Activated naive CD4-positive, alpha-beta T cell treated with anti-CD3 and anti-CD28 coated beads for 36 hours (primary cell): Measurements from ENCODE around the gene CGNL1. TPM values are rescaled to one million over a fixed set of nuclear protein-coding genes. Genes with fewer than 3 reads are reported as not detected.

Experiments used
- CTCF ChIA-PET: fragments of 350-600 bp; sonication (Branson Sonifier 250); formaldehyde crosslinking; loops from one replicate; lab custom pipeline; 2021; ENCODE audit warnings: antibody characterized with exemption; lab: Charles Lee
- DNase-seq: peaks from one replicate; pipeline ENCODE4 v3.0.0-alpha.2; 2020
- H3K27ac Mint-ChIP-seq: one replicate; pipeline ENCODE4 v1.8.0; 2021; ENCODE audit warnings: mild to moderate bottlenecking, mixed read lengths
- H3K27me3 Mint-ChIP-seq: one replicate; pipeline ENCODE4 v1.8.0; 2021; ENCODE audit warnings: low read depth, mixed read lengths
- H3K36me3 Mint-ChIP-seq: one replicate; pipeline ENCODE4 v1.8.0; 2021; ENCODE audit warnings: low read depth, mixed read lengths
- H3K4me1 Mint-ChIP-seq: one replicate; pipeline ENCODE4 v1.8.0; 2021; ENCODE audit warnings: low read depth, mixed read lengths
- H3K4me3 Mint-ChIP-seq: one replicate; pipeline ENCODE4 v1.8.0; 2021; ENCODE audit warnings: mild to moderate bottlenecking, moderate library complexity, mixed read lengths
- H3K9me3 Mint-ChIP-seq: one replicate; pipeline ENCODE4 v1.8.0; 2021; ENCODE audit warnings: mixed read lengths
- intact Hi-C: fragments of 100-400 bp; cut with micrococcal nuclease; formaldehyde crosslinking; loops from one replicate; pipeline ENCODE4 v1.15.1; 2023
- total RNA-seq, 2 experiments: library from RNA; stranded (reverse); gene quantifications; one replicate each; pipeline ENCODE4 v1.2.3, GENCODE V29; 2021

CGNL1 gene
- total RNA-seq, 2 experiments from 2014 or later = not detected

DNA sequence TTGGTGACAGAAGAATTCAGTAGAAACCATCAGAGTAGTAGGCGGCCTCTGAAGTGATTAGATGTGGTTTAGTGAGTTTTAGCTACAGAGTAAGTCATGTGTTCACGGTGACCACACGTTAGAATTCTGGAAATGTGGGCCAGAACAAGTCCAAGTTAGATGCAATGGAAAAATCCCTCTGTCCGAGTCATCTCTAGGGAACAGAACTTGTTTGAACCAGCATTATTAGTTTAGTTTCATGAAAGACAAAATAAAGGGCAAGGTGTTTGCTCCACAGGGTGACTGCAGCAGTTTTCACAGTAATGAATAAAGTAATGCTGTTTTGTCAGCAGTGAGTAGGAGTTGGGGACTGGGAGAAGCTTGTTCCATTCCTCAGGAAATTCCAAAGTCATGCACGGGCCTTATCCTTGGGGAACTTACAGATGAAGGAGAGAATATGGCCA, 100.2 kb downstream of the CGNL1 start:
- Mint-ChIP-seq H3K36me3 (no peaks in the 10 kb centered on the region), H3K4me3 (no peak overlapping the region), H3K27ac (no peak overlapping the region), H3K4me1 (no peaks in the 10 kb centered on the region), H3K27me3 (peaks cover 30% of the 10 kb centered on the region), H3K9me3 (no peaks in the 10 kb centered on the region)
- DNase-seq = no peak
- CTCF ChIA-PET = no interaction called here
- intact Hi-C loops = no loop called here

- Mint-ChIP-seq H3K36me3 (no peaks in the 10 kb centered on the region), H3K27me3 (peaks cover 19% of the 10 kb centered on the region), H3K4me1 (no peaks in the 10 kb centered on the region), H3K4me3 (no peak overlapping the region), H3K27ac (no peak overlapping the region), H3K9me3 (no peaks in the 10 kb centered on the region)
- CTCF ChIA-PET = no interaction called here
- DNase-seq = no peak
- intact Hi-C loops = no loop called here
These were observed 101.6 kb downstream of the CGNL1 start for GRCh38 chr15:57477736-57478522.

DNA sequence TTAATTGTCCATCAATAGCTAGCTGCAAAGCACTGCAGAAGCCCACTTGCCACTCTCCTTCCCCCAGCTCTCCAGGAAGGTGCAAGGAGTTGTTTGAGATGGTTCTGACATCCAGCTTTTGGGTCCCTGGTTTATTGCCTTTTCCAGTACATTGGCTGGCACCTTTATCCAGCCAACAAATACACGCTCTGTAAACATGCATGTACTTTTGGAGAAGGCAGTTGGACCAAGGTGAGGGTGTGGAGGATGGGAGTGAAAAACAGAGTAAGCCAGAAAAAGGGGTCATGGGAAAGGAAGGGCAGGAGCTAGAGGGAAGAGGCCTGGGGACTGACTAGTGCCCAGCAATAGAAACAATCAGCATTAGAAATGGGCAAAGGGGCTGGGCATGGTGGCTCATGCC, 102.7 kb downstream of the CGNL1 start:
- no peak overlapping the region for H3K4me3 Mint-ChIP-seq
- intact Hi-C loops = no loop called here
- CTCF ChIA-PET = no interaction called here
- no peak overlapping the region for H3K27ac Mint-ChIP-seq
- no peaks in the 10 kb centered on the region for H3K9me3 Mint-ChIP-seq
- no peak for DNase-seq
- H3K36me3 Mint-ChIP-seq = no peaks in the 10 kb centered on the region
- no peaks in the 10 kb centered on the region for H3K4me1 Mint-ChIP-seq
- H3K27me3 Mint-ChIP-seq = peaks cover 17% of the 10 kb centered on the region

DNA sequence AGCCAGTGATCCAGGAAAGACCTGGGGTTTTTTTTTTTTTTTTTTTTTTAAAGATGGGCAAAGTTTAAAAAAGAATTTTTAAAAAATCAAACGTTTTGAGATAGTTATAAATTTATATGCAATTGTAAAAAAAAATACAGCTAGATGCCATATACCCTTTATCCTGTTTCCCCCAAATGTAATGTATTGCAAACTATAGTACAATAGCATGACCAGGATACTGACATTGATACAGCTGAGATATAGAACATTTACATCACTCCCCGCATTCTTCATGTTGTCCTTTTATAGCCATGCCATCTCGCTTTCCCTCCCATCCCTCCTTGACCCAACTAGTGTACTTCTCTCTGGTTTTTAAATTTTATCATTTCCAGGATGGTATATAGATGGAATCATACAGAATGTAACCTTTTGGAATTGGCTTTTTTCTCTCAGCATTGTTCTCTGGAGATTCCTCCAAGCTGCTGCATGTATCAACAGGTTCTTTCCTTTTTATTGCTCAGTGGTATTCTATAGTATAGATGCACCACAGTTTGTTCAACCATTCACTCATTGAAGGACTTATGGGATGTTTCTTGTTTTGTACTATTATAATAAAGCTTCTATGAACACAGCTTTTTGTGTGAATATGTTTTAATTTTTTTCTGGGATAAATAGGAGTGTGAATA, 104.9 kb downstream of the CGNL1 start:
- Mint-ChIP-seq H3K9me3 (no peaks in the 10 kb centered on the region), H3K27ac (no peak overlapping the region), H3K4me1 (no peaks in the 10 kb centered on the region), H3K4me3 (no peak overlapping the region), H3K36me3 (no peaks in the 10 kb centered on the region), H3K27me3 (peaks cover 8% of the 10 kb centered on the region)
- CTCF ChIA-PET = interaction anchor here (0.7 kb wide), 1 partner anchor 35 kb away, joined by 3 read pairs; no protein-coding TSS in a partner anchor
- no peak for DNase-seq
- intact Hi-C loops = no loop called here

- H3K27ac Mint-ChIP-seq = no peak overlapping the region
- H3K9me3 Mint-ChIP-seq = no peaks in the 10 kb centered on the region
- H3K27me3 Mint-ChIP-seq = peaks cover 21% of the 10 kb centered on the region
- H3K4me3 Mint-ChIP-seq = no peak overlapping the region
- intact Hi-C loops = no loop called here
- no peak for DNase-seq
- H3K4me1 Mint-ChIP-seq = no peaks in the 10 kb centered on the region
- CTCF ChIA-PET = no interaction called here
- H3K36me3 Mint-ChIP-seq = no peaks in the 10 kb centered on the region
These were observed 109.6 kb downstream of the CGNL1 start for GRCh38 chr15:57485869-57486268.

GRCh38 chr15:57486833-57487232, 110.5 kb downstream of the CGNL1 start:
- no peaks in the 10 kb centered on the region for H3K36me3 Mint-ChIP-seq
- no peak for DNase-seq
- H3K4me1 Mint-ChIP-seq = no peaks in the 10 kb centered on the region
- peaks cover 25% of the 10 kb centered on the region for H3K27me3 Mint-ChIP-seq
- H3K4me3 Mint-ChIP-seq = no peak overlapping the region
- H3K27ac Mint-ChIP-seq = no peak overlapping the region
- CTCF ChIA-PET = interaction anchor here (0.7 kb wide), 1 partner anchor 249 kb away, joined by 3 read pairs; no protein-coding TSS in a partner anchor
- intact Hi-C loops = no loop called here
- no peaks in the 10 kb centered on the region for H3K9me3 Mint-ChIP-seq

DNA sequence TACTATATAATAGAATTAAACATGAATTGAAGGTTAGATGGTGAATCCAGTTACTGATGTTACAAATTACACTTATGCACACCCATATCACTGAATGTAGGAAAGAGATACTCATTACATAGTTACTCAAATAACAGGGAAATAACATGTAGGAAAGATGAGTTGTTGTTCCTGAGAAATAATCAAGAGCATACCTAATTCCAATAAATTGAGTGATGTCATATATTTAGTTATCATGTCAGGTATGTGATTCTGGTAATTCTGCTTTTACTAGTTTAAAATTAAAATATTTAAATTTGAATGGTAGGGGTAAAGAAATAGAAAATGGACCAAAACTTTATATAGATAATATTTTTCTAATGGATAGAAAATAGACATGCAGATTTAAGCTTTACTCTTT, 112.8 kb downstream of the CGNL1 start:
- no peak overlapping the region for H3K4me3 Mint-ChIP-seq
- CTCF ChIA-PET = no interaction called here
- H3K36me3 Mint-ChIP-seq = no peaks in the 10 kb centered on the region
- H3K27ac Mint-ChIP-seq = no peak overlapping the region
- DNase-seq = no peak
- no peaks in the 10 kb centered on the region for H3K4me1 Mint-ChIP-seq
- H3K27me3 Mint-ChIP-seq = peaks cover 23% of the 10 kb centered on the region
- H3K9me3 Mint-ChIP-seq = no peaks in the 10 kb centered on the region
- intact Hi-C loops = no loop called here

DNA sequence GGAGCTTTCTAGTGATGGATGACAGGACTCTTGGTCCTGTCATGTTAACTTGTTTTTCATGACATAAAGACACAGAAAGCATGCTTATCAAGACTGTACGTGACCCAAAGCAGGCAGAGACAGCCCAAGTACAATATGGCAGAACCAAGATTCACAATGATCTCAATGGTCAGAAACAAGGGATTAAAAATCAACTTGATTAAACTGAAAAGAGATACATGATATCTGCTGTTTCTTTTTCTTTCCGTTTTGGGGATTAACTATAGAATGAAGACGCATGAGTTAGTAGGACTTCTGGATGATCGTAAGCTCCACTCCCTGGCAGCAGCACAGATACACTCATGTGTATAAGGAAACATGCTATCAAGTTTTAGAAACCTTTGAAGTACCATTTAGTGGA, 117.0 kb downstream of the CGNL1 start:
- no peak overlapping the region for H3K4me3 Mint-ChIP-seq
- no peaks in the 10 kb centered on the region for H3K4me1 Mint-ChIP-seq
- CTCF ChIA-PET = no interaction called here
- no peaks in the 10 kb centered on the region for H3K9me3 Mint-ChIP-seq
- H3K27me3 Mint-ChIP-seq = peaks cover 13% of the 10 kb centered on the region
- intact Hi-C loops = no loop called here
- H3K36me3 Mint-ChIP-seq = no peaks in the 10 kb centered on the region
- DNase-seq = no peak
- H3K27ac Mint-ChIP-seq = no peak overlapping the region

GRCh38 chr15:57494581-57494980, 118.3 kb downstream of the CGNL1 start:
- intact Hi-C loops = no loop called here
- Mint-ChIP-seq H3K4me1 (no peaks in the 10 kb centered on the region), H3K4me3 (no peak overlapping the region), H3K27me3 (peaks cover 11% of the 10 kb centered on the region), H3K9me3 (no peaks in the 10 kb centered on the region), H3K27ac (no peak overlapping the region), H3K36me3 (no peaks in the 10 kb centered on the region)
- no peak for DNase-seq
- CTCF ChIA-PET = no interaction called here

- Mint-ChIP-seq H3K4me1 (no peaks in the 10 kb centered on the region), H3K36me3 (no peaks in the 10 kb centered on the region), H3K4me3 (no peak overlapping the region), H3K27me3 (peaks cover 8% of the 10 kb centered on the region), H3K27ac (no peak overlapping the region), H3K9me3 (no peaks in the 10 kb centered on the region)
- intact Hi-C loops = no loop called here
- CTCF ChIA-PET = no interaction called here
- no peak for DNase-seq
These were observed 118.7 kb downstream of the CGNL1 start for GRCh38 chr15:57495041-57495440.

DNA sequence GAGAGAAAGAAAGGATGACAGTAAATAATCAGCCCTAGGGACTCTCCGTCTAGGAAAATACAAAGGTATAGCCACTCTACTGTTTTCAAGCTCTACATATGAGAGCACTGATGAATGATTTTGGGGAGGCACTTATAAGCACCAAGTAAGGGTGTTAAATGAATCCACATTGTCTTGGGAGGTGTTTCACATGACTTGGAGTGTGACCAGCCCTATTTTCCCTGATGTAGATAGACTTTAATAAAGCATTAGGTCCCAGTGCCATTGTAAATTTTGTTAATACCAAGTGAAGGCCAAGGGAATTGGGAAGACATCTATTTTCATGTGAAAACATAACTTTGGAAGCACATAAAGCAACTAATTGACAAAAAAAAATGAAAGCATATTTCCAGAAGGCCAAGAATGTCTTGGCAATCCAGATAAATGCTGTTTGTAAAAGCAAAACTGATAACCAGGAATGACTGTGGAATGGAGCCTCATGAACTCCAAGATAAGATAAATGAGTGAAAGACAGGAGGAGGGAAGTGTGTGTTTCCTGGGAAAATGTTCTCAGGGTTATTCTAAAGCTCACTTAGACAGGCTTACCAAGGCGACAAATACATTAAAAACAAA, 119.4 kb downstream of the CGNL1 start:
- H3K27me3 Mint-ChIP-seq = peaks cover 5% of the 10 kb centered on the region
- intact Hi-C loops = no loop called here
- H3K27ac Mint-ChIP-seq = no peak overlapping the region
- H3K4me1 Mint-ChIP-seq = no peaks in the 10 kb centered on the region
- no peaks in the 10 kb centered on the region for H3K36me3 Mint-ChIP-seq
- no peak for DNase-seq
- CTCF ChIA-PET = no interaction called here
- no peaks in the 10 kb centered on the region for H3K9me3 Mint-ChIP-seq
- H3K4me3 Mint-ChIP-seq = no peak overlapping the region

- CTCF ChIA-PET = no interaction called here
- DNase-seq = no peak
- H3K4me1 Mint-ChIP-seq = no peaks in the 10 kb centered on the region
- intact Hi-C loops = no loop called here
- no peak overlapping the region for H3K27ac Mint-ChIP-seq
- H3K27me3 Mint-ChIP-seq = peaks cover 2% of the 10 kb centered on the region
- H3K36me3 Mint-ChIP-seq = no peaks in the 10 kb centered on the region
- no peaks in the 10 kb centered on the region for H3K9me3 Mint-ChIP-seq
- no peak overlapping the region for H3K4me3 Mint-ChIP-seq
These were observed 120.3 kb downstream of the CGNL1 start for GRCh38 chr15:57496594-57496945.
